Measurements from ENCODE around the gene NOL3. TPM values are rescaled to one million over a fixed set of nuclear protein-coding genes. Genes with fewer than 3 reads are reported as not detected.

The NOL3 gene
- total RNA-seq, 1 donor from 2014 or later = 8.8 TPM

DNA sequence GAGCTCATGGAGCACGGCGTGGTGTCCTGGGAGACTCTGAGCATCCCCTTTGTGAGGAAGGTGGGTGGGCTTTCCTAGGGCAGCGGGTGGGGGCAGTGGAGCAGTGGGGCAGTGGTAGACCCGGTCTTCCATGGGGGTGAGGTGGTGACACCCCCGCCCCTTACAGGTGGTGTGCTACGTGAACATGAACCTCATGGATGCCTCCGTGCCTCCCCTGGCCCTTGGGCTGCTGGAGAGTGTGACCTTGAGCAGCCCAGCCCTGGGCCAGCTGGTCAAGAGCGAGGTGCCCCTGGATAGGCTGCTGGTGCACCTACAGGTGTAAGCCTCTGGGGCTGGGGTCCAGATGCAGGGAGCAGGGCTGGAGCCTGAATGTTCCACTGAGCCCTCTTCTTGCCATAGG is 30.2 kb downstream of the NOL3 start:
- peaks cover 4% of the 10 kb centered on the region for H3K4me1 Mint-ChIP-seq (ENCODE audit: low read depth, unreplicated experiment)
- no peak overlapping the region for H3K4me3 Mint-ChIP-seq (ENCODE audit: unreplicated experiment)
- H3K27ac Mint-ChIP-seq (ENCODE audit: unreplicated experiment) = no peak overlapping the region
- H3K36me3 Mint-ChIP-seq (ENCODE audit: unreplicated experiment) = no peaks in the 10 kb centered on the region
- peaks cover 1% of the 10 kb centered on the region for H3K27me3 Mint-ChIP-seq (ENCODE audit: unreplicated experiment)
- TF ChIP-seq, protein P1, sequence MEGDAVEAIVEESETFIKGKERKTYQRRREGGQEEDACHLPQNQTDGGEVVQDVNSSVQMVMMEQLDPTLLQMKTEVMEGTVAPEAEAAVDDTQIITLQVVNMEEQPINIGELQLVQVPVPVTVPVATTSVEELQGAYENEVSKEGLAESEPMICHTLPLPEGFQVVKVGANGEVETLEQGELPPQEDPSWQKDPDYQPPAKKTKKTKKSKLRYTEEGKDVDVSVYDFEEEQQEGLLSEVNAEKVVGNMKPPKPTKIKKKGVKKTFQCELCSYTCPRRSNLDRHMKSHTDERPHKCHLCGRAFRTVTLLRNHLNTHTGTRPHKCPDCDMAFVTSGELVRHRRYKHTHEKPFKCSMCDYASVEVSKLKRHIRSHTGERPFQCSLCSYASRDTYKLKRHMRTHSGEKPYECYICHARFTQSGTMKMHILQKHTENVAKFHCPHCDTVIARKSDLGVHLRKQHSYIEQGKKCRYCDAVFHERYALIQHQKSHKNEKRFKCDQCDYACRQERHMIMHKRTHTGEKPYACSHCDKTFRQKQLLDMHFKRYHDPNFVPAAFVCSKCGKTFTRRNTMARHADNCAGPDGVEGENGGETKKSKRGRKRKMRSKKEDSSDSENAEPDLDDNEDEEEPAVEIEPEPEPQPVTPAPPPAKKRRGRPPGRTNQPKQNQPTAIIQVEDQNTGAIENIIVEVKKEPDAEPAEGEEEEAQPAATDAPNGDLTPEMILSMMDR (IDR thresholded peaks at IDR 0.05; ENCODE audit: partially characterized antibody, unreplicated experiment) = no peak
- peaks cover 13% of the 10 kb centered on the region for H3K9me3 Mint-ChIP-seq (ENCODE audit: unreplicated experiment)
- no peak for DNase-seq

DNA sequence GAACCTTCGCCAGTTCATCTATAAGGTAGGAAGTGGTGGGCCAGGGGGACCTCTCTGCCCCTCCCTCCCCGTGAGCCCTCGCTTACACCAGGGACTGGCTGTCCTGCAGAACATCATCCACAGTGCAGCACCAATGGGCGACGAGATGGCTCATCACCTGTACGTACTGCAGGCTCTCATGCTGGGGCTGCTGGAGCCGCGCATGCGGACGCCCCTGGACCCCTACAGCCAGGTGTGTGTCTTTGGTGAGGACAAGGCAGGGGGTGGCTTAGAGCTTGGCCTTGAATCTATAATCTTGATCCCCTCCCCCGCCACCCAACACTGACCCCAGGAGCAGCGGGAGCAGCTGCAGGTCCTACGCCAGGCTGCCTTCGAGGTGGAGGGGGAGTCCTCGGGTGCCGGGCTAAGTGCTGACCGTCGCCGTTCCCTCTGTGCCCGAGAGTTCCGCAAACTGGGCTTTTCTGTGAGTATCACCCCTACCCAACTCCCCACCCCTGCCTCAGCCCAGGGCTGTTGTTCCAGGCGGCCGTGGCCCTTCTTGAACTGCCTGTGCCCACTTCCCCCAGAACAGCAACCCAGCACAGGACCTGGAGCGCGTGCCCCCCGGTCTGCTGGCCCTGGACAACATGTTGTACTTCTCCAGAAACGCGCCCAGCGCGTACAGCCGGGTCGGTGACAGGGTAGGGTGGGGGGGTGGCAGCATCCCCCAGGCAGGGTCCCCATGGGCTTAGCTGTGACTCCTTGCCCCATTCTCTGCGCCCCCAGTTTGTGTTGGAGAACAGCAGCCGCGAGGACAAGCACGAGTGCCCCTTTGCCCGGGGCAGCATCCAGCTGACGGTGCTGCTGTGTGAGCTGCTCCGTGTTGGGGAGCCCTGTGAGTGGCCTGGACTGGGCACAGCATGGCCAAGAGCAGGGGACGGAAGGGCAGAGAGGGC is 31.3 kb downstream of the NOL3 start:
- Mint-ChIP-seq H3K4me1 (ENCODE audit: low read depth, unreplicated experiment) (peaks cover 4% of the 10 kb centered on the region), H3K36me3 (ENCODE audit: unreplicated experiment) (no peaks in the 10 kb centered on the region), H3K27me3 (ENCODE audit: unreplicated experiment) (peaks cover 6% of the 10 kb centered on the region), H3K4me3 (ENCODE audit: unreplicated experiment) (no peak overlapping the region), H3K27ac (ENCODE audit: unreplicated experiment) (no peak overlapping the region), H3K9me3 (ENCODE audit: unreplicated experiment) (peaks cover 8% of the 10 kb centered on the region)
- DNase-seq = no peak
- TF ChIP-seq, protein P1 (IDR thresholded peaks at IDR 0.05; ENCODE audit: partially characterized antibody, unreplicated experiment) = no peak

DNA sequence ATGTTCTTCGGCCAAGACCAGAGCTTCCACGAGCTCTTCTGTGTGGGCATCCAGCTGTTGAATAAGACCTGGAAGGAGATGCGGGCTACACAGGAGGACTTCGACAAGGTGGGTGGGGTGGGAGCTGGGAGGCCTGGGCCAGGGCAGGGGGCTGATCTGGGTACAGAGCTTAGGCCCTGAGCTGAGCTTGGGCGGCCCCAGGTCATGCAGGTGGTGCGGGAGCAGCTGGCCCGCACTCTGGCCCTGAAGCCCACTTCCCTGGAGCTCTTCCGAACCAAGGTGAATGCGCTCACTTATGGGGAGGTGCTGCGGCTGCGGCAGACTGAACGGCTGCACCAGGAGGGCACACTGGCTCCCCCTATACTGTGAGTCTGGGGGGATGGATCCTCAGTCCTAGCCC is 32.1 kb downstream of the NOL3 start:
- TF ChIP-seq, protein P1 (IDR thresholded peaks at IDR 0.05; ENCODE audit: partially characterized antibody, unreplicated experiment) = no peak
- Mint-ChIP-seq H3K27ac (ENCODE audit: unreplicated experiment) (no peak overlapping the region), H3K4me3 (ENCODE audit: unreplicated experiment) (no peak overlapping the region), H3K36me3 (ENCODE audit: unreplicated experiment) (no peaks in the 10 kb centered on the region), H3K9me3 (ENCODE audit: unreplicated experiment) (peaks cover 4% of the 10 kb centered on the region), H3K27me3 (ENCODE audit: unreplicated experiment) (peaks cover 6% of the 10 kb centered on the region), H3K4me1 (ENCODE audit: low read depth, unreplicated experiment) (peaks cover 2% of the 10 kb centered on the region)
- no peak for DNase-seq

DNA sequence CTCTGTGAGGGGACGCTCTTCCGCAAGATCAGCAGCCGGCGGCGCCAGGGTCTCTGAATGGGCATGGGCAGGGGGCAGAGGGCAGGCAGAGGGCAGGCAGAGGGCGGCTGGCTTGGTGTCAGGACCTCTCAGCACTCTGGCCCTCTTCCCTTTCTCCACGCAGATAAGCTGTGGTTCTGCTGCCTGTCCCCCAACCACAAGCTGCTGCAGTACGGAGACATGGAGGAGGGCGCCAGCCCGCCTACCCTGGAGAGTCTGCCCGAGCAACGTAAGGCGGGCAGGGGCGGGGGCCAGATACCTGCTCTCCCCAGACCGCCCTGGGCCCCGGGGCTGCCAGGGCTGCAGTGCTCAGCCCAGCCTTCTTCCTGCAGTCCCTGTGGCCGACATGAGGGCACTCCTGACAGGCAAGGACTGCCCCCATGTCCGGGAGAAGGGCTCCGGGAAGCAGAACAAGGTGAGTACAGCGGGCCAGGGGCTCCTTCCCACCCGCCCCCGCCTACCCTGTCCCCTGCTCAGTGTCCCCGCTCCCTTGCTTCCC is 32.7 kb downstream of the NOL3 start:
- no peak for DNase-seq
- Mint-ChIP-seq H3K4me3 (ENCODE audit: unreplicated experiment) (no peak overlapping the region), H3K36me3 (ENCODE audit: unreplicated experiment) (no peaks in the 10 kb centered on the region), H3K9me3 (ENCODE audit: unreplicated experiment) (peaks cover 4% of the 10 kb centered on the region), H3K27me3 (ENCODE audit: unreplicated experiment) (peaks cover 6% of the 10 kb centered on the region), H3K4me1 (ENCODE audit: low read depth, unreplicated experiment) (peaks cover 2% of the 10 kb centered on the region), H3K27ac (ENCODE audit: unreplicated experiment) (no peak overlapping the region)
- TF ChIP-seq, protein P1 (IDR thresholded peaks at IDR 0.05; ENCODE audit: partially characterized antibody, unreplicated experiment) = no peak

DNA sequence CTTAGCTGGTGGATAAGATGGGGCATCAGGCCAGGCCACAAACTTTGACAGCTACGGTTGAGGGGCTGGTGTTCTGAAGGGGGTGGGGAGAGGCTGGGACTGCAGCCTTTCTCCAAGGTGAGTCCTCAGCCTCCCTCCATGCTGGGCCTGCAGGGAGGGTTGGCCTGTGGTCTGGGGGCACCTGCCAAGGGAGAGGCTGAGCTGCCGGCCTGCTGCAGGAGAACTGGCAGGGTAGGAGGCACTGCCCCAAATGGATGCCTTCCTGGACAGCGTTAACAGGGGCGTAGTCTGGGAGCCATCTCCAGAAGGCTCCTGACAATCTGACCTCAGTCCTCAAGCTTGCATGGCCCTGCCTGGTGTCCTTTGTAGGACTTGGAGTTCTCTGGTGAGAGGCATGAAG is 33.7 kb downstream of the NOL3 start:
- TF ChIP-seq, protein P1 (IDR thresholded peaks at IDR 0.05; ENCODE audit: partially characterized antibody, unreplicated experiment) = no peak
- no peak overlapping the region for H3K4me3 Mint-ChIP-seq (ENCODE audit: unreplicated experiment)
- peaks cover 4% of the 10 kb centered on the region for H3K9me3 Mint-ChIP-seq (ENCODE audit: unreplicated experiment)
- peaks cover 2% of the 10 kb centered on the region for H3K4me1 Mint-ChIP-seq (ENCODE audit: low read depth, unreplicated experiment)
- no peak for DNase-seq
- H3K36me3 Mint-ChIP-seq (ENCODE audit: unreplicated experiment) = no peaks in the 10 kb centered on the region
- peaks cover 6% of the 10 kb centered on the region for H3K27me3 Mint-ChIP-seq (ENCODE audit: unreplicated experiment)
- no peak overlapping the region for H3K27ac Mint-ChIP-seq (ENCODE audit: unreplicated experiment)
